ELR (cell line): ENCODE results near the gene GARIN5A.

ENCODE experiments used
- DNase-seq: peaks from one replicate; pipeline ENCODE4 v3.0.0-alpha.2; 2015; ENCODE audit warnings: low read depth

GARIN5A gene

DNA sequence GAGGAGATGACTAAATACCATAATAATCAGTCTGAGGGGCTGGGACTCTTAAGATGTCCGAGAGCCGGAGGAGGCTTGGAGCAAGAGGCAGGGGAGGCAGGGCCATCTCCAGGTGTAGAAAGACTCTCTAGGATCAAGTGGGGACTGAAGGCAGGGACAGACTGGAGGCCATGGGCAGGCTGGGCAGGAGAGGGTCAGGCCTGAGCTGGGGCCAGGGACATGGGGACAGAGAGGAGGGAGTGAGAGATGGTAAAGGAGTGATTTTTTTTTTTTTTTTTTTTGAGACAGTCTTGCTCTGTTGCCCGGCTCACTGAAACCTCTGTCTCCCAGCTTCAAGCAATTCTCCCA, 32.2 kb upstream of the GARIN5A start:
- DNase-seq = no peak

DNA sequence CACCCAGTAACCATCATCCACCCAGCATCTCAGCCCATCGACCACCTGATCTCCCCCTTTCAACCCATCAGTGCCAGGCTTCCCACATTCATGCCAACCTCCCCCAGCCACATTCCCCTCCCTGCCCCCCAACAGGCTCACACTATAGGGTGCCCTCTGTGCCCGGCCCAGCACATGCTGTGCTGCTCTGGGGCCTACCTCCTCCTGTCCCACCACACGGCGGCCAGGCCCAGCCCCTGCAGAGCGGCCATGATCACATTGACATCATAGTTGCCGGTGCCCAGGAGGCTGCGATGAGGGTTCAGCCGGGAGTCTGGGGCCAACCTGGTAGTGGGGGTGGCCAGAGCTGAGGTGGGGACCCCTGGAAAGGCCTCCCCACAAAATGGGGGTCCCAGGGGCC, 30.7 kb upstream of the GARIN5A start:
- no peak for DNase-seq

DNA sequence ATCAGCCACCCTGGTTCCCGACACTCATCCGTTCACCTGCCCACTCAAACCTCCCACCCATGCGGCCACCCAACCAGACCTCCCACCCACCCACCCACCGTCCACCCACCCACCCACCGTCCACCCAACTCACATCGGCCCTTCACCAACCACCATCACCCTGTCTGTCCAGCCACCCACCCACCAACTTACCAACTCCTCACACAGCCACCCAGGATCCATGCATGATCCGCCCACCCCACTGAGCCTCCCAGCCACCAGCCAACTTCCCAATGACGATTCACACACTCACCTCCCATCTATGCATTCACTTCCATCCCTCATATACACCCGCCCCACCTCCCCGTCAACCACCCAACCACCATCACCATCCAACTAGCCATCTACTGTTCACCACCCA, 30.1 kb upstream of the GARIN5A start:
- DNase-seq = no peak

DNA sequence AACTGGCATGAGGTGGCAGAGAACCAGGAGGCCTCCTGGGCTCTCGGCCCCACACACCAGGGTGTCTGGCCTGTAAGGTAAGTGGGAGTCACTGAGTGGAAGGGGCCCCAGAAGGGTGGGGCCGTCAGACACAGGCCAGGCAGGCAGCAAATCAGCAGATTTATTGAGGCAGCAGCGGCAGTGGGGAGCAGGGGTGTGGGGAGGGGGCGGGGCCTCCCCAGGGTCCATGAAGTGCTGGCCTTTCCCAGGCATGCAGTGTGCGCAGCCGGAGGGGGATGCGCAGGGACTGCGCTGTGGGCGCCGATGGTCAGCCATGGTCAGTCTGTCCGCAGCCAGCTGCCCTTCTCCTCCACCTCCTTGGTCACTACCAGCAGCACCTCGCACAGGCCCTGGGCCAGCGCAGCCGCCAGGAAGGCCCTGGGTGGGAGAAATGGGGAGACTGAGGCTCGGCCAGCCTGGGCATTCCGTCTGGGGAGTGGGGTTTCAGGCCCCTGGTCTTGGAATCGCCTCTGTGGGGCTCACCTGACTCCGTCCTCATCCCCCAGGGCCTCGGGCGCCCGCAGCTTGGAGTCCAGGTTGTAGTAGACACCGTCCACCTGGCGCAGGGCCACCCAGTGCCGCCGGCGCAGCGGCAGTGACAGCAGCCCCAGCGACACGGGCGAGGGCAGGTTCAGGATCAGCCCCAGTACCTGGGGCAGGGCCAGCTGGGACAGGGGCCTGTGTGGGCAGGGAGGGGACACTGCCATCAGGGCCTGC, 29.4 kb upstream of the GARIN5A start:
- no peak for DNase-seq

DNA sequence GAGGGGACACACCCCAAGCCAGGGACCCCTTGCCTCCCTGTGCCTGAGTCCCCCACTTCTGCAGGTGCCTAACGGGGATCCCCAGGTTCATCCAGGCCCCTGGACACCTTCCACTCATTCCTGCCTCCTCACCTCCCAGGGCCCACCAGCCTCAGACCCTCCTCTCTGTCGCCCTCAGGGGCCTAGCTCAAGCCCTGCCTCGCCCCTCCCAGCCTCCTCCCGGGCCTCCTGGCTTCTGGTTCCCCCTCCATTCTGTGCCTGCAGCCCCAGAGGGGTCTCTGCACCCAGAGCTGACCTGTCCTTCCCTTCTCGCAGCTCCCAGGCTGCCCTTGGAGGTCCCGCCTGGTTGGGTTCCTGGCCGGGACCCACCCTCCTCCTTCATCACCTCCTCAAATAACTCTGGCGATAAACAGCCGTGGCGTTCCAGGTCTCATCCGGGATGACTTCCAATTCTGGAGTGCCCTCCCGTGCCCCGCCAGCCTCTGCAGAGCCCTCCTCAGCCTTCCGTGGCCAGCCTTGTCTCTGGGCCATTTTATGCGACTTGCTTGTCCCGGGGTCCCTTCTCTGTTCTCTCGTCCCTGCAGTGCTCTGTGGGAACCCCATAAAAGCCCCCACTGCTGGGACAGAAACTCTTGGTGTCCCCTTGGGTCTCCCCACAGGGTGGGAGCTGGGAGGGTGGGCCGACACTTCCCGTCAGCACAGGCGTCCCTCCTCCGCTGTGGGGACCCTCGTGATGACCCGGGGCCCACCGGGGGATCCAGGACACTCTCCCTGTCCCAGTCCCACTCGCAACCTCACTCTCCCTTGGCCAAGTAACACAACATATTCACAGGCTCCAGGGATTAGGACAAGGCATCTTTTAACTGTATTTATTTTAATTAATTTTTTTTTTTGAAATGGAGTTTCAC, 25.2 kb upstream of the GARIN5A start:
- DNase-seq = no peak

DNA sequence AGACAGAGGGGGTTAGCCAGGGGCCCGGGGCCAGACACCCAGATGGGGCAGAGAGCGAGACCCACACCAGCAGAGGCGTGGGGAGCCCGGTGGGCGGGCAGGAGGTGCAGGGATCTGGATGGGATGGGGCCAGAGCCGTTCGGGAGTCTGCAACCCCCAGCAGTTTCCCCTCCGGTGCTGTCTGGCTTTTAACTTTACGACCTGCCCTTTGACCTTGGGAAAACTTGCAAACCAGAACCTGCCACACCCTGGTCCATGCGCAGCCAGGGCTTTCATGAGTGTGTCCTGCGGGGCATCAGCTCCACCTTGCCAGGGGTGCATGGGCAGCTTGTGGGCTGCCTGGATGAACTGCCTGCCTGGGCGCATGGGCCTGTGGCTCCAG, 24.5 kb upstream of the GARIN5A start:
- no peak for DNase-seq

DNA sequence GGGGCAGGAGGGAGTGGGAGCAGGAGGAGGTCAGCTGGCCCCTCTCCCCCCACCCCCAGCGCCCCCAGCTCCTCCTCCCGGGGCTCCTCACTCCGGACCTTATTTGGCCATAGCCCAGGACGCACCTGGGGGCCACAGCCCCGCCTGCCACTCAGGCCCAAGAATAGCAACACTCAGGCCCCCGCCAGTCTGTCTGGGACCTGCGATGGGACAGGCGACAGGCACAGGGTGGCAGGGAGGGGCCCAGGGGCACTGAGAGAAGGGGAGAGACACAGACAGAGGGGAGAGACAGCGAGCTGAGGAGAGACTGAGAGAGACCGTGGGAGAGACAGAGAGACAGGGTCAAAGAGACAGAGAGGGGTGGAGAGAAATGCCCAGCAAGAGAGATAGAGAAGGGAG, 24.1 kb upstream of the GARIN5A start:
- no peak for DNase-seq

DNA sequence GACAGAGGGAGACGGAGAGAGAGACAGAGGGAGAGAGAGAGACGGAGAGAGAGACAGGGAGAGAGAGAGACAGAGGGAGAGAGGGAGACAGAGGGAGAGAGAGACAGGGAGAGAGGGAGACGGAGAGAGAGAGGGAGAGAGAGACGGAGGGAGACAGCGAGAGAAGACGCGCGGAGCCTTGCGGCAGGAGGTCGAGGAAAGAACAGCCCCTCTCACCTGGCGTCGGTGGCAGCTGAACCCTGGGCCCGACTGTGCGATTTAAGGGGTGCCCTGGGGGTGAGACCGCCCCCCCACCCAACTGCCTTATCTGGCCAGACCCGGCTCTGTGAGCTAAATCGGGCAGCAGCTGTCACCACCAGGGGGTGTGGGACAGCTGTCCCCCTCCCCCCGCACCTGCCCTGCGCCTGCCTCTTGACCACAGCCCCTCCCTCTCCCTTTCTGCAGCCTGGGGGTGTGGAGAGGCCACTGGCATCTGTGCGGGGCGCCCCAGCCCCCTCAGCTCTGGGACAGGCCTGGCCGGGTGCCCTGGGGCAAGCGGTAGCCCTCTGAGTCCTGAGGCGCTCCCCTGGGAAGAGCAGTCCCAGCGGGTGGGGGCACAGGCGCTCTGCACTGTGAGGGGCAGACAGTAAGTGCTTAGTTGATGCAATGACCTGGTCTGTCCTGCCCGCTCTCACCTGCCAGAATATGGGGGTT, 23.6 kb upstream of the GARIN5A start:
- no peak for DNase-seq

DNA sequence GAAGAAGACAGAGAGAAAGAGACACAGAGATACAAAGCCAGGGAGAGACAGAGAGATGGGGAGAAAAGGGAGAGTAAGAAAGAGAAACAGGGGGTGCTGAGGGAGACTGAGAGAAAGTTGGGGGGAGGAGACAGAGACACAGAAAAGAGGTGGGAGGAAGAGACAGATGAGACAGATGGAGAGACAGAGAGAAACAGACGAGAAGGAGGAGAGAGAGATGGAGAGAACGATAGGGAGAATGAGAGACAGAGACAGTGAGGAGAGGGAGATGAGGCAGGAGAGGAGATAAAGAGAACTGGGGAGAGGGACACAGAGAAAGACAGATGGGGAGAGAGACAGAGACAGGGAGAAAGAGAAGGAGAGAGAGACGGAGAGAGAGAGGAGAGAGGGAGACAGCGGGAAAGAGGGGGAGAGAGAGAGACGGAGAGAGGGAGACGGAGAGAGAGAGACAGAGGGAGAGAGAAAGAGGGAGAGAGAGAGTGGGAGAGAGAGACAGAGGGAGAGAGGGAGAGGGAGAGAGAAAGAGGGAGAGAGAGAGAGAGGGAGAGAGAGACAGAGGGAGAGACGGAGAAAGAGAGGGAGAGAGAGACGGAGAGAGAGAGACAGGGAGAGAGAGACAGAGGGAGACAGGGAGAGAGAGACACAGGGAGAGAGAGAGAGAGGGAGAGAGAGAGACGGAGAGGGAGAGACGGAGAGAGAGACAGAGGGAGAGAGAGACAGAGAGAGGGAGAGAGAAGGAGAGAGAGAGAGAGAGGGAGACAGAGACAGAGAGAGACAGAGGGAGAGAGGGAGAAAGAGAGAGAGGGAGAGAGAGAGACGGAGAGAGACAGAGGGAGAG, 21.8 kb upstream of the GARIN5A start:
- no peak for DNase-seq

DNA sequence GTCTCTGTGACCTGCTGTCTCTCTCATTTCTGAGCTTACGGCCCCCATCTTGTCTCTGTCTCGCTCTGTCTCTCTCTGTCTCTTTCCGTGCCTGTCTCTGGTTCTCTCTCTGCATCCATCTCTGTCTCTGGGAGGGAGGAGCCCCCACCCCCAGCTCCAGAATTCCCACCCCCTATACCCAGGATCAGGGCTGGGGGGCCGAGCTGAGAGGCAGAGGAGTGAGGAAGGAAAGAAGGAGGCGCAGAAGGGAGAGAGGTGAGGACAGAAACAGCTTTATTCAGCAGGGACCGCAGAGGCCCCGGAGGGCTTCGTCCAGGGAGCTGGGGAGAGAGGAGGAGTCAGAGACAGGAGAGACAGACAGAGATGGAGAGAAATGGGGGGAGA, 20.4 kb upstream of the GARIN5A start:
- no peak for DNase-seq

DNA sequence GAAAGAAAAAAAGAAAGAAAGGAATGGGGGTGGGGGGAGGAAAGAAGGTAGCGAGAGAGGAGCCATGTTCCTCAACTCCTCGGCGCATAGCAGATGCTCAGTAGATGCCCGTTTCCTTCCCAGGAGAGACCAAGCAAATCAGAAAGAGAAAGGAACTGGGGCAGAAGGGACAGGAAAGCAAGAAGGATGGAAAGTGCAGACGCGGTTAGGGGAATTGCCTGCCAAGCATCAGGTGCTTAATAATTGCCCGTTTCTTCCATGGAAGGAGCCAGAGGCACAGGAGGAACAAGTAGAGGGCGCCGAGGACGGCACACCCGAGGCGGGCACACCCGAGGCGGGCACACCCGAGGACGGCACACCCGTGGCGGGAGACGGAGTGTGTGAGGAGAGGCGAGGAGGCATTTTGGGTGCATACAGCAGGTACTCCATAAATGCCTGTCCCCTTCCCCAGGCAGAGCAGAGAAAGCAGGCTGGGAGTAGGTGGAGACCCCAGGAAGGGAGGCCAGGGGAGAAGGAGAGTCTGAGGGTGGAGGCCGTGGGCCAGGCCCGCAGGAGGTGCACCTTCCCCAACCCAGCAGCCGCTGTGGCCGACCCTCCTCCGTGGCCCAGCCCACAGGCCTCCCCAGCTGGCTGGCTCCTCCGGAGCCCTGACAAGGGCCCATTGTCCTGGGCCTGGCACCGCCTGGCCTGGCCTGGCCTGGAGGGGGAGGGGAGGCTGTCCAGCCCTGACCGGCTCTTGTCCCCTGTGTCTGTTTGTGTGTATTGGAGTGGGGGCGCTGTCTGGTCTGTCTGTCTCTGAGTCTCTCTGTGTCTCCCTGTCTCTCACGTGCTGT, 19.8 kb upstream of the GARIN5A start:
- no peak for DNase-seq

DNA sequence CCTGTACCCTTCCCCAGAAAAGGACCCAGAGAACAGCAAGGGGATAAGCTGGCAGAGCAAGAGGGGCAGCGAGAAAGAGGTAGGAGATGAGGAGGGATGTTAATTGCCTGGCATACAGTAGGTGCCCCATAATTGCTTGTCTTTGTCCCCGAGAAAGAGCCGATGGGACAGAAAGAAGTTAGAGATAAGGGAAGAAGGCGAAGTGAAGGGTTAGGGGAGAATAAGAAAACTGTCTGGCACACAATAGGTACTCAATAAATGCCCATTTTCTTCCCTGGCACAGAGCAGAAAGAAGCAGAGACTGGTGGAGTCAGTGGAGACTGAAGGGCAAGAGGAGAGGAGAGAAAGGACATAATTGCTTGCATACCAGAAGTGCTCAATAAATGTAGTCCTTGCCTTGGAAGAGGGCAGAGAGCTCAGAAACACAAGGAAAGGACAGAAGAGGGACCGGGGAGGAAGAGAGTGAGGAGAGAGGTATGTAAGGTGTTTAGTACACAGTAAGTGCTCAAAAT, 18.4 kb upstream of the GARIN5A start:
- DNase-seq = no peak

DNA sequence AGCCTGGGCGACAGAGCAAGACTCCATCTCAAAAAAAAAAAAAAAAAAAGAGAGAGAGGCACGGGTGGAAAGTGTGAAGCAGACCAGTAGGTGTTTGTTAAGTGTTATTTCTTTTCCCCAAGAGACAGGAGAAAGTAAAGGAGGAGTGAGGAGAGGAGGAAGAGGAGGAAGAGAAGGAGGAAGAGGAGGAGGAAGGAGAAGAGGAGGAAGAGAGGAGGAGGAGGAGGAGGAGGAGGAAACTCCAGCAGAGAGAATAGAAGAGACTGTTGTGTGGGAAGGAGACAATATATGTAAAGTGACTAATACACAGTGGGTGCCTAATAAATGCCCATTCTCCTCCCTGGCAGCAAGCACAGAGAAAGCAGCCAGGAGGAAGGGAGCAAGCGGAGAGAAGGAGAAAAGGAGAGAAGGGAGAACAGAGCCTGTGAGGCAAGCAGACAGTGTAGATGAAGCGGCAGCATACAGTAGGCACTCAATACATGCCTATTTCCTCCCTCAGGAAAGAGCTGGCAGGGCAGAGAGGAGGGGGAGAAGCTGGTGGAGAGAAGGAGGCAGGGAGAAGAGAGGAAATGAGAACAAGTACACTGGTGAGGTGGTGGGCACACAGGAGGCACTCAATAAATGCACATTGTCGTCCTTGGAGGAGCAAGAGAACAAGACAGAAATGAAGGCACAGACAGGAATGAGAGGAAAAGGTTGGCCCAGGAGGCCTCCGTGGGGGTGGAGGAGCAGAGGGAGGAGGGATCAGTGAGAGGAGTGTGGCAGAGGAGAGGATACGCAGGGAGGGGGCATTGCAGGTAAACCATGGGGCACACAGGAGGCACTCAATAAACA, 17.8 kb upstream of the GARIN5A start:
- no peak for DNase-seq

DNA sequence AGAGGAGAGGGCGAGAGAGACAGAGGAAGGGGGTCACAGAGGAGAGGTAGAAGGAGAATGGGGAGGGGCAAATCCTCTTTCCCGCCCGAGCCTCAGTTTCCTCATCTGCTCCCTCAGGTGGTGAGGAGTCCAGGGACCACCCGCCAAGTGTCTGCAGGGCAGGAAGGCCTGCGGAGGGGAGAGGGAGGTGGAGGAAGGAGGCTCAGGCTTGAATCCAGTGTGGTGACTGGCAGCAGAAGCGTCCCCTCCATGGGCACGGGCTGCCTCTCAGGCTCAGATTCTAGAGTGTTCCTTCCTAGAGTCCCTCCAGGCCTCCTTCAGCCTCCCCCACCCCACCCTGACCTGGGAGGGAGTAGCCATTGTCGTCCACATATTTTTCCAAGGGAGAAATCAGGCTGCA, 16.5 kb upstream of the GARIN5A start:
- no peak for DNase-seq

DNA sequence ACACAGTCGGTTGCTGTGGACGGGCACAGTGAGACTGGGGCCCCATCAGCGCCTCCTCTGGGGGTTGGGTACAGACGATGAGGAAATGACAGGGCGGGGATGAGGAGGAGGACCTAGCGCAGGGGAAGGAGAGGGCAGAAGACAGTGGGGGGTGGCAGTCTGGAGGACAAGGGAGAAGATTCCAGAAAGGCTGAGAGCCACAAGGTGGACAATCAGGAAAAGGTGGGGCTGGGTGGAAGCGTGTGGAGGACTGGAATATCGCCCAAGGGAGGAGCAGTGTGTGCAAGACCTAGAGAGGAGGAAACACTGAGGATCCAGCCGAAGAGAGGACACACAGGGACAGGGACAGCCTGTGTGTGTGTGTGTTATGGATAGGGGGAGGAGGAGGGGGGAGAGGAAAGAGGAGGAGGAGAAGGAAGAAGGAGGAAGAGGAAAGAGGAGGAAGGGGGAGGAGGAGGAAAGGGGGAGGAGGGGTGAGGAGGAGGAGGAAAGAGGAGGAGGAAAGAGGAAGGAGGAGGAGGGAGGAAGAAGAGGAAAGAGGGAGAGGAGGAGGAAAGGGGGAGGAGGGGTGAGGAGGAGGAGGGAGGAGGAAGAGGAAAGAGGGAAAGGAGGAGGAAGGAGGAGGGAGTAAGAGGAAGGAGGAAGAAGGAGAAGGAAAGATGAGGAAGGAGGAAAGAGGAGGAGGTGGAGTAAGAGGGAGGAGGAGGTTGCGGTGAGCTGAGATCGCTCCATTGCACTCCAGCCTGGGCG, 15.8 kb upstream of the GARIN5A start:
- DNase-seq = peak; percentile 10

DNA sequence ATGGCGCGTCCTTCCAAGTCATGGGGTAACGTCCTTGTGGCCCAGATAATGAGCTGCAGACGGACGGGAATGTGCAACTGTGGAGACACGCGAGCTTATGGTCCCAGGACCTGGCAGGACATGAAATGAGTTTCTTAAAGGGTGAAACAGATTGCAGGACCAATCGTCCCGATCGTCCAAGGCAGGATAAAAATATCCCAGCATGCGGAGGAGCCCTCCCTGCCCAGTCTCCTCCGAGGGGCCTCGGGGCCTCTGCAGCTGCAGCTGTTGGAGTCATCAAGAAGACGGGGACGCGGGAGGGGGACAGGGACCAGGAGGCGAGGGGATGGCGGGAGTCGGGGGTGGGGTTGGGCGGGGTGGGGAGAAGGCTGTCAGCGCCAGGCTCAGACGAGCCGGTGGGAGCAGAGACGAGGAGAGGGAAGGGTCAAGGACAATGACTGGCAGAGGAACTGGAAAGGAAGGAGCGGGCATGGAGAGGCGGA, 14.4 kb upstream of the GARIN5A start:
- no peak for DNase-seq

DNA sequence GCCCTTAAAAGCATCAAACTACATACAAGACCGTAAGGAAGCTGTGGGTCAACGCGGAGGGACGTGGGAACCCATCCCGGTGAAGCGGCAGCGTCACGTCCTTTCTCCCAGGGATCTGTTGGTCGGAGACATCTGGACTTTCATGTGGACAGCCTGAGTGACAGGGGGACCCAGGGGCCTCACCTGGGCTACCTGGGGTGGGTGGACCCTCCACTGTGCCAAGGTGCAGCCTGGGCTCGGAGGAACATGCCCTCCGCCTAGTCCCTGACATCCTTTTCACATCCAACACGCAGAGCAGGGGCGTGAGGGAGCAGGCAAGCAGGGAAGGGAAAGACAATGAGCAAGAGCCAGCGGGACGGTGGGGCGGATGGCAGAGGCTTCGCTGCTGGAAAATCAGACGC, 13.8 kb upstream of the GARIN5A start:
- no peak for DNase-seq

DNA sequence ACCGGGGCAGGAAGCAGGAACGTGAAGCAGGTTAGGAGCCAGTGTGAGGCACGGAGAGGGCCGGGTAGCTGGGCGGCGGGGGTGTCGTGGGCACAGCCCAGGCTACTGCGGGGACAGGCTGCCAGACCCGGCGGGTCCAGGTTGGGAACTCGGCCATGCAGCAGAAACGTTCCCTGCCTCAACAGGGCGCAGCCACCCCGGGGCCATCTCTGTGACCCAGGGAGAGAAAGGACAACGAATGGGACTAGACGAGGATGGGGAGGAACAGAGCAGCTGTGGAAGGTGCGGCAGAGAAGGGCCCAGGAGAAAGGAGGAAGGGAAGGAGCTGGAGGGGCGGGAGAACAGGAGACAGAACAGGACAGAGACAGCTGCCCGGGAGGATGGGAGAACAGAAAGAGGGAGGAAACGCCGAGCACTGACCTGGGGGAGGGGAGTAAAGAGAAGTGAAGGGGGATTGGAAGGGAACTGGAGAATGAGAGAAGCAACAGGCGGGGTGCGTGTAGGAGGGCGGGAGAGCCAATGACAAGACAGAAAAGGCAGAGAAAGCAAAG, 12.9 kb upstream of the GARIN5A start:
- no peak for DNase-seq
